ENCODE data around the gene GPR141.

The GPR141 gene

DNA sequence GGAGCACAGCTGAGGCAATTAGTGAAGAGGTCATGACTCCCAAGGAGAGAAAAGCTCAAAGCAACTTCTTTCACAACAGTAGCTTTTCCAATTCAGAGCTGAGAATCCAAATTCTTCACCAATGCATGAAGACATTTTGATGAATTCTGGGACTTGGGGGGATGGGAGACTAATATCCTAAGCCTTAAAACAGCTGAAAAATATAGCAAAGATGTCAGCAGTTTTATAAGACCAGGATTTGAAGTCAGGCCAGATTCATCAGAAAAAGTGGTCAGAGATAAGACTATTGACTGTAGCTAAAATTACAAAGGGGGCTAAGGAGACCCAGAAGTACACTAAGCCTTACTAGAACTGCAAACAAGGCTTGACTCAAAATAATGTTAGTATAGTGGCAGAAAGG, 51.6 kb downstream of the GPR141 start:
- CTCF ChIA-PET = no interaction called here
- POLR2A ChIA-PET = no interaction called here
- H3K4me3 ChIP-seq (ENCODE audit: low read depth, low read length) = no peak overlapping the region
- DNase-seq (ENCODE audit: low read depth, low spot score) = no peak
- TF ChIP-seq, protein P1, sequence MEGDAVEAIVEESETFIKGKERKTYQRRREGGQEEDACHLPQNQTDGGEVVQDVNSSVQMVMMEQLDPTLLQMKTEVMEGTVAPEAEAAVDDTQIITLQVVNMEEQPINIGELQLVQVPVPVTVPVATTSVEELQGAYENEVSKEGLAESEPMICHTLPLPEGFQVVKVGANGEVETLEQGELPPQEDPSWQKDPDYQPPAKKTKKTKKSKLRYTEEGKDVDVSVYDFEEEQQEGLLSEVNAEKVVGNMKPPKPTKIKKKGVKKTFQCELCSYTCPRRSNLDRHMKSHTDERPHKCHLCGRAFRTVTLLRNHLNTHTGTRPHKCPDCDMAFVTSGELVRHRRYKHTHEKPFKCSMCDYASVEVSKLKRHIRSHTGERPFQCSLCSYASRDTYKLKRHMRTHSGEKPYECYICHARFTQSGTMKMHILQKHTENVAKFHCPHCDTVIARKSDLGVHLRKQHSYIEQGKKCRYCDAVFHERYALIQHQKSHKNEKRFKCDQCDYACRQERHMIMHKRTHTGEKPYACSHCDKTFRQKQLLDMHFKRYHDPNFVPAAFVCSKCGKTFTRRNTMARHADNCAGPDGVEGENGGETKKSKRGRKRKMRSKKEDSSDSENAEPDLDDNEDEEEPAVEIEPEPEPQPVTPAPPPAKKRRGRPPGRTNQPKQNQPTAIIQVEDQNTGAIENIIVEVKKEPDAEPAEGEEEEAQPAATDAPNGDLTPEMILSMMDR (IDR thresholded peaks at IDR 0.05; ENCODE audit: insufficient read depth, low read length, missing control alignments) = no peak

DNA sequence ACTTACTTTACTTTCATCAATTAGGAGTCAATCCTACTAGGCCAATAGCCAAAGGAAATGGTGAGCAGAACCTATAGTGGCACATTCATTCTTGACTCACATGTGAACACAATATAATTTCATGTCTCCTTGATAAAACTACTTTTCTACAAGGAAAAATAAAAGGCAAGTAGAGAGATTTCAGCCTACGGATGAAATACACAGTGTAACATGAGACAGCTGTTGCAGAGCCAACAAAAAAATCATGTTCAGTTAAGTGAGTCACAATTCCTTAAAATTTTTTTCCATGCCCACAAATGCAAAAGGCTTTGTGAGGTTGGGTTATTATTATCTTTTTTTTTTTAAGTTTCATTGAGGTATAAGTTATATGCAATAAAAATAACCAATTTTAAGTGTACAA, 54.8 kb downstream of the GPR141 start:
- POLR2A ChIA-PET = no interaction called here
- CTCF ChIA-PET = no interaction called here
- no peak for DNase-seq (ENCODE audit: low read depth, low spot score)
- TF ChIP-seq, protein P1 (IDR thresholded peaks at IDR 0.05; ENCODE audit: insufficient read depth, low read length, missing control alignments) = no peak
- no peak overlapping the region for H3K4me3 ChIP-seq (ENCODE audit: low read depth, low read length)

DNA sequence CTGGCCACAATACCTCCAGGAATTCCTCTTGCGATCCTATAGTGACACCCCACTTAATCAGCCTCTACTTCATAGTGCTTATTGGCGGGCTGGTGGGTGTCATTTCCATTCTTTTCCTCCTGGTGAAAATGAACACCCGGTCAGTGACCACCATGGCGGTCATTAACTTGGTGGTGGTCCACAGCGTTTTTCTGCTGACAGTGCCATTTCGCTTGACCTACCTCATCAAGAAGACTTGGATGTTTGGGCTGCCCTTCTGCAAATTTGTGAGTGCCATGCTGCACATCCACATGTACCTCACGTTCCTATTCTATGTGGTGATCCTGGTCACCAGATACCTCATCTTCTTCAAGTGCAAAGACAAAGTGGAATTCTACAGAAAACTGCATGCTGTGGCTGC, 56.8 kb downstream of the GPR141 start:
- POLR2A ChIA-PET = no interaction called here

DNA sequence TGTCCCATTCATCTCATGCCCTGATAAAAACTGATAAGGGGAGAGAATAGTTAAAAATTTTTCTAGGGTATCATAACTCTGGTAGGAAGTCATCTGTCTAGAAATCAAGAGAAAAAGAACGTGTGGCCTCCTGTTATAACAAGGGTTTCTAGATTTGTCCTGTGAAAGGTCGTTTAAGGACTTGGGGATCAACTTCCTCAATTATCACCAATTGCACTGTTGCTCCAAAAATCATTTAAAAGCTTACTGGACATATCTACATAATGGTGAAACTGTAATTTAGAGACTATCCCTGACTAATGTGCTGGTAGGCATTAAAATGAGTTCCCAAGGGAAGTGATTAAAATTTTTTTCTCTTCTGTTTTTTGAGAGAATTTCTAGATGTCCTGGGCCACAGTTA, 58.2 kb downstream of the GPR141 start:
- CTCF ChIA-PET = no interaction called here
- no peak for DNase-seq (ENCODE audit: low read depth, low spot score)
- TF ChIP-seq, protein P1 (IDR thresholded peaks at IDR 0.05; ENCODE audit: insufficient read depth, low read length, missing control alignments) = no peak
- no peak overlapping the region for H3K4me3 ChIP-seq (ENCODE audit: low read depth, low read length)
- POLR2A ChIA-PET = no interaction called here

More for the DNA sequence above, 56.8 kb downstream of the GPR141 start:
- CTCF ChIA-PET = no interaction called here
- no peak overlapping the region for H3K4me3 ChIP-seq (ENCODE audit: low read depth, low read length)
- DNase-seq (ENCODE audit: low read depth, low spot score) = no peak
- TF ChIP-seq, protein P1 (IDR thresholded peaks at IDR 0.05; ENCODE audit: insufficient read depth, low read length, missing control alignments) = no peak

DNA sequence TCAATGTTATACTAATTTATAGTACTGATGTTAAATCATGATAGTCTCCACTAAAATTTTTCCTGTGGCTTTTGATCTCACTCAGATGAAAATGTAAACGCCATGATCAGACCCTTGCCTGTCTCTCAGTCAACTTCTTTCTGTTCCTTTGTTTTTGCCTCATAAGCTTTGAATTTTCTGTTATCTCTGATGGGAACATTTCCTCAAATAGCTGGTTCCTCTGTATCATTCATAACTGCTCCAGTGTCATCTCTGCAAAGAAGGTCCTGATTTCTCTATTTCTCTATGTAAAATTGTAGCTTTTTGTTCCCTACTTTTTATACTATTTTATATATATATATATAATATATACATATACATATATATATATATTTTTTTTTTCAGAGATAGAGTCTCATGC, 67.5 kb downstream of the GPR141 start:
- no peak overlapping the region for H3K4me3 ChIP-seq (ENCODE audit: low read depth, low read length)
- DNase-seq (ENCODE audit: low read depth, low spot score) = no peak
- ChIA-PET CTCF (no interaction called here), POLR2A (no interaction called here)
- TF ChIP-seq, protein P1 (IDR thresholded peaks at IDR 0.05; ENCODE audit: insufficient read depth, low read length, missing control alignments) = no peak

DNA sequence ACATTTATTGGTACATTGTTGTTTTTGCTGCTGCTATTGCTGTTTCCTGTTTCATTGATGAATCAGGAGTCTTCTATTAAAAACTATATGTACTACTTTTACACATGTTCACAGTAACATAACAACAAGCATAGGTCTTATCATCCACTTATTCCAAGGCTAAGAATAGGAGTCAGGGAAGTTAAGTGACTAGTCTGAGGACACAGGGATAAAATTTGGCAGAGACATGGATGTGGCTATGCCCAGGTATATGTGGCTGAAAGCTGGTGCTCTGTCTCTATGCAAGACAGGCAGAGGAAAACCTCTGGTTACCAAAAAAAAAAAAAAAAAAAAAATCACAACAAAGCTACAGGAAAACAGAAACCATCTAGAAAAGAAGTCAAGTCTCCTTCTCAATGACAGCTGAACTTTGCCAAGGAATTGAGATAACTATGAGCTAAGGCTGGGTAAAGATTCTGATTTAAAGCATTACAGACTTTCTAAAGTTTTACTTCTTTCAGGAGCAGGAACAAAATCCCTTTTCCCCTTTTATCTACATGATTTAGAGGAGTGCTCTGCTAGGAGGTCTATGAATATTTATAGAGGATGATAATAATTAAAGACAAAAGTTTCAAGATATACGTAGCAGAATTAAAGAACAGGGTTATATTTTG, 70.0 kb downstream of the GPR141 start:
- TF ChIP-seq, protein P1 (IDR thresholded peaks at IDR 0.05; ENCODE audit: insufficient read depth, low read length, missing control alignments) = no peak
- no peak overlapping the region for H3K4me3 ChIP-seq (ENCODE audit: low read depth, low read length)

More for the DNA sequence above, 70.0 kb downstream of the GPR141 start:
- POLR2A ChIA-PET = no interaction called here
- CTCF ChIA-PET = no interaction called here
- DNase-seq (ENCODE audit: low read depth, low spot score) = no peak
